Astrocyte (in vitro differentiated cells and primary cell): ENCODE measurements around the gene ASXL1.

Source experiments
- CTCF ChIP-seq: IDR thresholded peaks from 2 replicates; pipeline ENCODE4 v1.5.1; 2011; ENCODE audit warnings: low read depth, mild to moderate bottlenecking, inconsistent platforms, low read length, moderate library complexity; ENCODE audit not compliant: insufficient read depth
- EZH2 ChIP-seq: IDR thresholded peaks from 2 replicates; pipeline ENCODE4 v1.6.1; 2012; ENCODE audit warnings: mild to moderate bottlenecking, low read length, inconsistent platforms; ENCODE audit not compliant: insufficient read depth

DNA sequence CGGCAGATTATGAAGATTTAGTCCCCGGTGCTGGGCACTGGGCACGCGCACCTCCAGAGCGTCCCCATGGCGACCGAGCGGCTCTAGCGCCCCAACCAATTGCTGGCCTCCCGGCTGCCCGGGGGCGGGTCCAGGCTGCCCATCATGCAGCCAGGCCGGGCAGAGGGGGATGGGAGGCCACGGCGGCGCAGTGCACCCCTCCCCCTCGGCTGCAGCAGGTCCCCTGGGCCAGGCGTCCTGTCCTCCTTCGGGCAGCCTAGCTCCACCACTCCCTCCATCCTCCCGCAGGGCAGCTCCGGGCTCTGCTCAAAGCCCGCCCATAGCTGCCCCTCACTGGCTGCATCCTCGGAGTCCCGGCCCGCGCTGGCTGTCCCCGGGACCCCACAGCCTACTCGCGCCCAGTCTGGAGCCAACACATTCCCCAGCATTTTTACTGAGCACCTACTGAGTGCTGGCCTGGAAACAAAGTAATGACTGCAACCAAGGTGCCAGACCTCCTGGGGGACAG, 99.4 kb downstream of the ASXL1 start:
- TF ChIP-seq CTCF: no peak
- no peak for TF ChIP-seq EZH2
